ENCODE measurements around the gene SELENOF.

- TF ChIP-seq GATA2 (IDR thresholded peaks at IDR 0.05; ENCODE audit: low read depth, low read length) (no peak), GATA3 (IDR thresholded peaks at IDR 0.05; ENCODE audit: low read depth, low read length) (no peak)
Observed at GRCh38 chr1:86913896-86914600, at the start of gene SELENOF.

Measured in SH-SY5Y (cell line).